Heart left ventricle (tissue), 16 donors: ENCODE measurements around the gene MID1. TPM values are rescaled to one million over a fixed set of nuclear protein-coding genes. Genes with fewer than 3 reads are reported as not detected.

Source experiments
- ATAC-seq, 4 donors: fragments of 200-7000 bp; cut with Tn5 transposase; one replicate each; pipeline ENCODE4 v1.9.1; 2020 to 2022; ENCODE audit warnings: moderate library complexity in 4 of 4, mild to moderate bottlenecking in 3 of 4, moderate number of reproducible peaks in 1 of 4
- DNase-seq, 5 donors: peaks; one replicate each; pipeline ENCODE4 v3.0.0-alpha.2; 2020
- H3K27ac ChIP-seq, 12 donors: fragments of 200-600 bp; sonication (generic) in 4 of 12; one replicate each; pipeline versions ENCODE4 v1.5.0 to v1.8.0; 2016 to 2022; ENCODE audit warnings: mild to moderate bottlenecking in 2 of 12
- H3K27me3 ChIP-seq, 9 donors: fragments of 200-600 bp; sonication (generic) in 2 of 9; one replicate each; pipeline versions ENCODE4 v1.5.1 to v1.8.0; 2016 to 2022; ENCODE audit warnings: mild to moderate bottlenecking in 3 of 9
- H3K36me3 ChIP-seq, 9 donors: fragments of 200-600 bp; sonication (generic) in 2 of 9; one replicate each; pipeline versions ENCODE4 v1.5.0 to v1.8.0; 2018 to 2022; ENCODE audit warnings: mild to moderate bottlenecking in 2 of 9
- H3K4me1 ChIP-seq, 12 donors: fragments of 200-600 bp; sonication (generic) in 4 of 12; one replicate each; pipeline versions ENCODE4 v1.5.0 to v1.8.0; 2016 to 2022; ENCODE audit warnings: mild to moderate bottlenecking in 3 of 12
- H3K4me3 ChIP-seq, 12 donors: fragments of 200-600 bp; sonication (generic) in 4 of 12; one replicate each; pipeline versions ENCODE4 v1.5.0 to v1.8.0; 2017 to 2022; ENCODE audit warnings: mild to moderate bottlenecking in 9 of 12, moderate library complexity in 4 of 12
- H3K9me3 ChIP-seq, 12 donors: fragments of 200-600 bp; sonication (generic) in 4 of 12; one replicate each; pipeline versions ENCODE4 v1.5.0 to v1.8.0; 2016 to 2022; ENCODE audit warnings: mild to moderate bottlenecking in 1 of 12
- POLR2A ChIP-seq, 2 donors: fragments of 450-650 bp; IDR thresholded peaks; one replicate each; pipeline ENCODE4 v1.6.1; 2017; ENCODE audit warnings: antibody characterized with exemption in 2 of 2, mild to moderate bottlenecking in 2 of 2, moderate library complexity in 2 of 2
- WGBS, 4 donors: extraction: QIAGEN DNeasy Blood & Tissue Kit in 2 of 4; methylation state at CpG; one replicate each; pipeline versions ENCODE4 v1.1.5 to v1.1.7; 2013 to 2018; 5-methylcytosine and 5-hydroxymethylcytosine counted together
- intact Hi-C, 10 donors: fragments of 100-400 bp; cut with DNase I; formaldehyde crosslinking; loops; one replicate each; pipeline versions ENCODE4 v1.11.1 to v1.14.2; 2022
- polyA plus RNA-seq, 2 donors: library from polyadenylated mRNA; stranded (reverse); fragments of 200-250 nt; gene quantifications; one replicate each; pipeline ENCODE4 v1.2.3, GENCODE V29; 2013
- total RNA-seq, 9 donors: library from RNA; depleted of rRNA in 2 of 9; stranded (reverse); fragments of >200 nt in 2 of 9; fragmentation: NEBNext Ultra II Directional in 3 of 9; extraction: Animal tissue kit (Norgen Biotek cat#: 25700) in 3 of 9; gene quantifications; one replicate each; pipeline versions ENCODE4 v1.1.0 to v1.2.4, GENCODE V29; 2016 to 2023
- TF ChIP-seq, protein P1 (sequence below), 12 donors: fragments of 200-600 bp; sonication (generic) in 4 of 12; IDR thresholded peaks; one replicate each; pipeline versions ENCODE4 v1.5.0 to v1.8.0; 2018 to 2022; ENCODE audit warnings: antibody characterized with exemption in 12 of 12, mild to moderate bottlenecking in 5 of 12
- donor health status: ischemic (EF 13 %, LVEDD 7.1; RV severe dilation, severe dysfunction).
- donor health status: healthy with polysubstance abuse.
- donor health status: DM: no; HTN: yes; CAD: no.
- donor health status: DM: no; HTN: no; CAD: no.
- donor health status: ischemic (EF 25% LVEDD 6.9; RV normal size, moderate dysfunction).
- donor health status: ischemic (EF 25% LVEDD 5.7; RV mildly dilated, moderate dysfunction).
- donor health status: healthy.
- donor health status: DM: yes; HTN: yes; CAD: no.
- donor health status: ischemic (EF 35%, LVEDD 5.7; RV mildly dilated, moderate dysfunction).
- donor health status: nonischemic (EF 11% LVEDD 7.7; RV severe dilation, severe dysfunction).
- donor health status: DM: yes; HTN: yes; CAD: no.
- donor health status: PGD.
- donor health status: ischemic (EF 29% LVEDD 5.4; RV normal size, mild dysfunction).
- donor health status: nonischemic (EF 23%, LVEDD 6.1; RV moderate dilation, normal function).

Gene MID1
- total and polyA plus RNA-seq, 11 donors, result 1.6 to 18.7 (median 4.8) TPM

GRCh38 chrX:10465254-10465653, 155.1 kb downstream of the MID1 start:
- no peak overlapping the region for H3K4me3 ChIP-seq
- 85 to 99% (median 95%) methylated on average over 2 of the region's 2 CpGs for WGBS, 4 donors

DNA sequence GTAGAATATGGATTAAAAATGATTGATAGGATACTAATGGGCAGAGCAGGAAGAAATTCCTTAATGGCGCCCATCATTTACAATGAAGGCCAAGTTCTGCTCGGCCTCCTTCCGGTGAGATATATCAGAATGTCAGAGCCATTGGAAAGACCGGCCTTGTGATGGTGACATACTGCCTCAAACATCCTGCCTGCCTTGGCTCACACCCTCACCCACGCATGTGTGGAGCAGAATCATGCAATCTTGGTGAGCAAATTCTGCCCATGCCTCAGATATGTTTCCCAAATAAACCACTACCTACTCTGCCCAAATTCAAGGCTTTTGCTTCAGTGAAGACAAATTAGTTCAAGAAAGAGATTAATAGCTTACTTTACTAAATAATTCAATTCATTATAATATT, 163.3 kb downstream of the MID1 start:
- no peak for TF ChIP-seq POLR2A (IDR thresholded peaks at IDR 0.05)
- TF ChIP-seq, protein P1, sequence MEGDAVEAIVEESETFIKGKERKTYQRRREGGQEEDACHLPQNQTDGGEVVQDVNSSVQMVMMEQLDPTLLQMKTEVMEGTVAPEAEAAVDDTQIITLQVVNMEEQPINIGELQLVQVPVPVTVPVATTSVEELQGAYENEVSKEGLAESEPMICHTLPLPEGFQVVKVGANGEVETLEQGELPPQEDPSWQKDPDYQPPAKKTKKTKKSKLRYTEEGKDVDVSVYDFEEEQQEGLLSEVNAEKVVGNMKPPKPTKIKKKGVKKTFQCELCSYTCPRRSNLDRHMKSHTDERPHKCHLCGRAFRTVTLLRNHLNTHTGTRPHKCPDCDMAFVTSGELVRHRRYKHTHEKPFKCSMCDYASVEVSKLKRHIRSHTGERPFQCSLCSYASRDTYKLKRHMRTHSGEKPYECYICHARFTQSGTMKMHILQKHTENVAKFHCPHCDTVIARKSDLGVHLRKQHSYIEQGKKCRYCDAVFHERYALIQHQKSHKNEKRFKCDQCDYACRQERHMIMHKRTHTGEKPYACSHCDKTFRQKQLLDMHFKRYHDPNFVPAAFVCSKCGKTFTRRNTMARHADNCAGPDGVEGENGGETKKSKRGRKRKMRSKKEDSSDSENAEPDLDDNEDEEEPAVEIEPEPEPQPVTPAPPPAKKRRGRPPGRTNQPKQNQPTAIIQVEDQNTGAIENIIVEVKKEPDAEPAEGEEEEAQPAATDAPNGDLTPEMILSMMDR (IDR thresholded peaks at IDR 0.05), result no peak
- Histone ChIP-seq H3K27ac (no peak overlapping the region), H3K4me3 (no peak overlapping the region), H3K9me3 (no peaks in the 10 kb centered on the region), H3K4me1 (no peaks in the 10 kb centered on the region), H3K36me3 (peaks cover 0 to 28% (median 4%) of the 10 kb centered on the region in 9 donors), H3K27me3 (no peaks in the 10 kb centered on the region)
- WGBS, 4 donors, result 77 to 89% (median 82%) methylated on average over 5 of the region's 5 CpGs
- intact Hi-C loops, result no loop called here
- peak in 2 of 5 donors; percentile 6 to 14 for DNase-seq
- peak in 3 of 4 donors; percentile 41 to 66 (median 53) for ATAC-seq

More at GRCh38 chrX:10465254-10465653, 155.1 kb downstream of the MID1 start:
- no peak overlapping the region for H3K27ac ChIP-seq
- intact Hi-C loops, result no loop called here
- H3K9me3 ChIP-seq, result no peaks in the 10 kb centered on the region
- TF ChIP-seq, protein P1 (IDR thresholded peaks at IDR 0.05), result no peak
- TF ChIP-seq POLR2A (IDR thresholded peaks at IDR 0.05), result no peak
- no peaks in the 10 kb centered on the region for H3K27me3 ChIP-seq
- no peaks in the 10 kb centered on the region for H3K4me1 ChIP-seq
- ATAC-seq (no peak), DNase-seq (no peak)
- peaks cover 0 to 33% (median 0%) of the 10 kb centered on the region in 9 donors for H3K36me3 ChIP-seq

- no peak overlapping the region for H3K27ac ChIP-seq
- no peaks in the 10 kb centered on the region for H3K4me1 ChIP-seq
- TF ChIP-seq POLR2A (IDR thresholded peaks at IDR 0.05), result no peak
- TF ChIP-seq, protein P1 (IDR thresholded peaks at IDR 0.05), result no peak
- H3K36me3 ChIP-seq, result peaks cover 0 to 37% (median 4%) of the 10 kb centered on the region in 9 donors
- no peaks in the 10 kb centered on the region for H3K27me3 ChIP-seq
- intact Hi-C loops, result no loop called here
- no peak for DNase-seq
- no peaks in the 10 kb centered on the region for H3K9me3 ChIP-seq
- ATAC-seq, result no peak
- WGBS, 4 donors, result 88 to 93% (median 90%) methylated on average over 1 of the region's 1 CpG
- H3K4me3 ChIP-seq, result no peak overlapping the region
Observed at GRCh38 chrX:10453945-10454344, 166.4 kb downstream of the MID1 start.

DNA sequence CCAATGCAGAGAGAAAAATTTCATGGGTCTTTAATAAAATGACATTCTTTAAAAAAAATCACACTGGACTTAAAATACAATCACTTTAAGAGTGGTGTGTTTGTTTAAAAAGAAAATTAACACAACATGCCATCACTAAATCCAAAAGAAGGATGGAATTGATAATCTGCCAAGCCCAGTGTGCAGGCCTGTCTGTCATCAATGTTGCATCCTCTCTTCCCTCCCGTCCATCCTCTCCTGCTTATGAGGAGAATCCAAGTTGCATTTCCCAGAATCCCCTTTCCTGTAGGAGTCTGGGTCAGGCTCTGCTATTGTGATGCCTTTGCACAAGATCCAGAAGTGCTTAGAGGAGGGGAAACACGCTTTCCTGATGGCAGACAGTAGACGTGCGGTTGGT, 169.4 kb downstream of the MID1 start:
- Histone ChIP-seq H3K4me3 (no peak overlapping the region), H3K36me3 (peaks cover 0 to 35% (median 4%) of the 10 kb centered on the region in 9 donors), H3K27ac (no peak overlapping the region), H3K4me1 (no peaks in the 10 kb centered on the region), H3K9me3 (no peaks in the 10 kb centered on the region), H3K27me3 (no peaks in the 10 kb centered on the region)
- intact Hi-C loops, result no loop called here
- TF ChIP-seq, protein P1 (IDR thresholded peaks at IDR 0.05), result no peak
- TF ChIP-seq POLR2A (IDR thresholded peaks at IDR 0.05), result no peak
- ATAC-seq, result no peak
- DNase-seq, result no peak
- 68 to 94% (median 82%) methylated on average over 4 of the region's 4 CpGs for WGBS, 4 donors
